Heart left ventricle (tissue), 16 donors: ENCODE data around the gene CPEB2. TPM values are rescaled to one million over a fixed set of nuclear protein-coding genes. Genes with fewer than 3 reads are reported as not detected.

ENCODE experiments used
- ATAC-seq, 4 donors: fragments of 200-7000 bp; cut with Tn5 transposase; one replicate each; pipeline ENCODE4 v1.9.1; 2020 to 2022; ENCODE audit warnings: moderate library complexity in 4 of 4, mild to moderate bottlenecking in 3 of 4, moderate number of reproducible peaks in 1 of 4
- DNase-seq, 5 donors: peaks; one replicate each; pipeline ENCODE4 v3.0.0-alpha.2; 2020
- H3K27ac ChIP-seq, 12 donors: fragments of 200-600 bp; sonication (generic) in 4 of 12; one replicate each; pipeline versions ENCODE4 v1.5.0 to v1.8.0; 2016 to 2022; ENCODE audit warnings: mild to moderate bottlenecking in 2 of 12
- H3K27me3 ChIP-seq, 9 donors: fragments of 200-600 bp; sonication (generic) in 2 of 9; one replicate each; pipeline versions ENCODE4 v1.5.1 to v1.8.0; 2016 to 2022; ENCODE audit warnings: mild to moderate bottlenecking in 3 of 9
- H3K36me3 ChIP-seq, 9 donors: fragments of 200-600 bp; sonication (generic) in 2 of 9; one replicate each; pipeline versions ENCODE4 v1.5.0 to v1.8.0; 2018 to 2022; ENCODE audit warnings: mild to moderate bottlenecking in 2 of 9
- H3K4me1 ChIP-seq, 12 donors: fragments of 200-600 bp; sonication (generic) in 4 of 12; one replicate each; pipeline versions ENCODE4 v1.5.0 to v1.8.0; 2016 to 2022; ENCODE audit warnings: mild to moderate bottlenecking in 3 of 12
- H3K4me3 ChIP-seq, 12 donors: fragments of 200-600 bp; sonication (generic) in 4 of 12; one replicate each; pipeline versions ENCODE4 v1.5.0 to v1.8.0; 2017 to 2022; ENCODE audit warnings: mild to moderate bottlenecking in 9 of 12, moderate library complexity in 4 of 12
- H3K9me3 ChIP-seq, 12 donors: fragments of 200-600 bp; sonication (generic) in 4 of 12; one replicate each; pipeline versions ENCODE4 v1.5.0 to v1.8.0; 2016 to 2022; ENCODE audit warnings: mild to moderate bottlenecking in 1 of 12
- CTCF ChIP-seq, 12 donors: fragments of 200-600 bp; sonication (generic) in 4 of 12; IDR thresholded peaks; one replicate each; pipeline versions ENCODE4 v1.5.0 to v1.8.0; 2018 to 2022; ENCODE audit warnings: antibody characterized with exemption in 12 of 12, mild to moderate bottlenecking in 5 of 12
- POLR2A ChIP-seq, 2 donors: fragments of 450-650 bp; IDR thresholded peaks; one replicate each; pipeline ENCODE4 v1.6.1; 2017; ENCODE audit warnings: antibody characterized with exemption in 2 of 2, mild to moderate bottlenecking in 2 of 2, moderate library complexity in 2 of 2
- WGBS, 4 donors: extraction: QIAGEN DNeasy Blood & Tissue Kit in 2 of 4; methylation state at CpG; one replicate each; pipeline versions ENCODE4 v1.1.5 to v1.1.7; 2013 to 2018; 5-methylcytosine and 5-hydroxymethylcytosine counted together
- intact Hi-C, 10 donors: fragments of 100-400 bp; cut with DNase I; formaldehyde crosslinking; loops; one replicate each; pipeline versions ENCODE4 v1.11.1 to v1.14.2; 2022
- polyA plus RNA-seq, 2 donors: library from polyadenylated mRNA; stranded (reverse); fragments of 200-250 nt; gene quantifications; one replicate each; pipeline ENCODE4 v1.2.3, GENCODE V29; 2013
- total RNA-seq, 9 donors: library from RNA; depleted of rRNA in 2 of 9; stranded (reverse); fragments of >200 nt in 2 of 9; fragmentation: NEBNext Ultra II Directional in 3 of 9; extraction: Animal tissue kit (Norgen Biotek cat#: 25700) in 3 of 9; gene quantifications; one replicate each; pipeline versions ENCODE4 v1.1.0 to v1.2.4, GENCODE V29; 2016 to 2023
- donor health status: ischemic (EF 13 %, LVEDD 7.1; RV severe dilation, severe dysfunction).
- donor health status: healthy with polysubstance abuse.
- donor health status: DM: no; HTN: yes; CAD: no.
- donor health status: DM: no; HTN: no; CAD: no.
- donor health status: ischemic (EF 25% LVEDD 6.9; RV normal size, moderate dysfunction).
- donor health status: ischemic (EF 25% LVEDD 5.7; RV mildly dilated, moderate dysfunction).
- donor health status: healthy.
- donor health status: DM: yes; HTN: yes; CAD: no.
- donor health status: ischemic (EF 35%, LVEDD 5.7; RV mildly dilated, moderate dysfunction).
- donor health status: nonischemic (EF 11% LVEDD 7.7; RV severe dilation, severe dysfunction).
- donor health status: DM: yes; HTN: yes; CAD: no.
- donor health status: PGD.
- donor health status: ischemic (EF 29% LVEDD 5.4; RV normal size, mild dysfunction).
- donor health status: nonischemic (EF 23%, LVEDD 6.1; RV moderate dilation, normal function).

The CPEB2 gene
- total and polyA plus RNA-seq, 11 donors = 4.2 to 26.1 (median 17.2) TPM

GRCh38 chr4:15006416-15007024 lies 4.2 kb downstream of the CPEB2 start:
- intact Hi-C loops = loop anchor here in 5 of 10 donors (5.0 to 10.0 kb wide), 7 partner anchors 138 to 648 kb away; partner anchors contain the start of genes CC2D2A (in 1 of the 5) and FBXL5 (in 1 of the 5)
- peaks cover 0 to 44% (median 34%) of the 10 kb centered on the region in 9 donors for H3K36me3 ChIP-seq
- no peak for DNase-seq
- TF ChIP-seq CTCF (IDR thresholded peaks at IDR 0.05) (peak in 8 of 12 donors; percentile 18 to 53 (median 40)), POLR2A (IDR thresholded peaks at IDR 0.05) (no peak)
- WGBS, 4 donors = 30 to 45% (median 41%) methylated on average over 2 of the region's 2 CpGs
- peaks cover 0 to 59% (median 43%) of the 10 kb centered on the region in 12 donors for H3K4me1 ChIP-seq
- H3K27ac ChIP-seq = peak overlapping the region in 8 of 12 donors; percentile 98 to 100 (median 100)
- peak overlapping the region in 8 of 12 donors; percentile 73 to 99 (median 94) for H3K4me3 ChIP-seq
- no peak for ATAC-seq
- H3K27me3 ChIP-seq = no peaks in the 10 kb centered on the region
- no peaks in the 10 kb centered on the region for H3K9me3 ChIP-seq

- peak overlapping the region in 5 of 12 donors; percentile 4 to 100 (median 16) for H3K27ac ChIP-seq
- H3K9me3 ChIP-seq = no peaks in the 10 kb centered on the region
- peaks cover 0 to 66% (median 48%) of the 10 kb centered on the region in 12 donors for H3K4me1 ChIP-seq
- TF ChIP-seq POLR2A (IDR thresholded peaks at IDR 0.05) (no peak), CTCF (IDR thresholded peaks at IDR 0.05) (no peak)
- ATAC-seq (no peak), DNase-seq (no peak)
- 53 to 62% (median 56%) methylated on average over 6 of the region's 6 CpGs for WGBS, 4 donors
- H3K27me3 ChIP-seq = no peaks in the 10 kb centered on the region
- H3K36me3 ChIP-seq = peaks cover 0 to 49% (median 41%) of the 10 kb centered on the region in 9 donors
- peak overlapping the region in 6 of 12 donors; percentile 73 to 97 (median 86) for H3K4me3 ChIP-seq
- intact Hi-C loops = loop anchor here in 5 of 10 donors (5.0 to 10.0 kb wide), 7 partner anchors 138 to 648 kb away; partner anchors contain the start of genes CC2D2A (in 1 of the 5) and FBXL5 (in 1 of the 5)
Measured at GRCh38 chr4:15007201-15007600, 4.9 kb downstream of the CPEB2 start.

- Histone ChIP-seq H3K4me1 (peaks cover 0 to 83% (median 63%) of the 10 kb centered on the region in 12 donors), H3K9me3 (no peaks in the 10 kb centered on the region), H3K4me3 (no peak overlapping the region), H3K27me3 (no peaks in the 10 kb centered on the region), H3K27ac (peak overlapping the region in 6 of 12 donors; percentile 2 to 33 (median 32)), H3K36me3 (peaks cover 0 to 73% (median 43%) of the 10 kb centered on the region in 9 donors)
- intact Hi-C loops = loop anchor here in 1 of 10 donors (10.0 kb wide), 1 partner anchor 135 kb away; no protein-coding TSS in a partner anchor
- TF ChIP-seq CTCF (IDR thresholded peaks at IDR 0.05) (no peak), POLR2A (IDR thresholded peaks at IDR 0.05) (no peak)
- ATAC-seq (no peak), DNase-seq (no peak)
Measured at GRCh38 chr4:15010038-15010585, 7.8 kb downstream of the CPEB2 start.

- TF ChIP-seq POLR2A (IDR thresholded peaks at IDR 0.05) = no peak
- no peak for TF ChIP-seq CTCF (IDR thresholded peaks at IDR 0.05)
- intact Hi-C loops = loop anchor here in 1 of 10 donors (10.0 kb wide), 1 partner anchor 134 kb away; no protein-coding TSS in a partner anchor
- 94 to 99% (median 97%) methylated on average over 9 of the region's 9 CpGs for WGBS, 4 donors
- Histone ChIP-seq H3K4me1 (peaks cover 0 to 81% (median 57%) of the 10 kb centered on the region in 12 donors), H3K27me3 (no peaks in the 10 kb centered on the region), H3K27ac (peak overlapping the region in 1 of 12 donors; percentile 34), H3K9me3 (no peaks in the 10 kb centered on the region), H3K4me3 (no peak overlapping the region), H3K36me3 (peaks cover 0 to 83% (median 49%) of the 10 kb centered on the region in 9 donors)
- ATAC-seq (no peak), DNase-seq (no peak)
Measured at GRCh38 chr4:15011166-15011565, 8.9 kb downstream of the CPEB2 start.
